ENCODE data around the gene SOAT1.

The SOAT1 gene

GRCh38 chr1:179337288-179337687 lies 43.7 kb downstream of the SOAT1 start:
- ChIA-PET POLR2A (no interaction called here), CTCF (no interaction called here)
- no peaks in the 10 kb centered on the region for H3K4me1 ChIP-seq (ENCODE audit: control insufficient read depth, insufficient read depth, low read length)
- no peak overlapping the region for H3K4me3 ChIP-seq (ENCODE audit: low read depth, low read length)
- no peak for TF ChIP-seq ZNF529 (tag by site-specific recombination; IDR thresholded peaks at IDR 0.05; ENCODE audit: insufficient replicate concordance)
- no peak for TF ChIP-seq ZNF544 (tag by site-specific recombination; IDR thresholded peaks at IDR 0.05)
- no peak for TF ChIP-seq ZNF114 (tag by site-specific recombination; IDR thresholded peaks at IDR 0.05)
- no peak for TF ChIP-seq GLI4 (tag by site-specific recombination; IDR thresholded peaks at IDR 0.05)
- TF ChIP-seq ZNF354C (tag by site-specific recombination; IDR thresholded peaks at IDR 0.05; ENCODE audit: borderline replicate concordance, low read depth), result no peak
- TF ChIP-seq ZNF514 (tag by site-specific recombination; IDR thresholded peaks at IDR 0.05), result no peak
- no peak for TF ChIP-seq ZNF654 (tag by site-specific recombination; IDR thresholded peaks at IDR 0.05; ENCODE audit: low read depth)
- TF ChIP-seq ZBTB1 (tag by site-specific recombination; IDR thresholded peaks at IDR 0.05), result no peak
- TF ChIP-seq SP7 (tag by site-specific recombination; IDR thresholded peaks at IDR 0.05), result no peak
- H3K36me3 ChIP-seq (ENCODE audit: control insufficient read depth in 2 of 2, insufficient read depth in 1 of 2, low read length in 2 of 2), result peaks cover 11 to 33% of the 10 kb centered on the region in 2 experiments
- no peaks in the 10 kb centered on the region for H3K9me3 ChIP-seq (ENCODE audit: control insufficient read depth, insufficient read depth, low read depth, low read length)
- H3K27ac ChIP-seq (ENCODE audit: extremely low read depth, low read depth, low read length), result no peak overlapping the region

GRCh38 chr1:179337942-179338560 lies 44.5 kb downstream of the SOAT1 start:
- CTCF ChIA-PET, result no interaction called here
- peaks cover 11 to 39% of the 10 kb centered on the region in 2 experiments for H3K36me3 ChIP-seq (ENCODE audit: control insufficient read depth in 2 of 2, insufficient read depth in 1 of 2, low read length in 2 of 2)
- POLR2A ChIA-PET, result no interaction called here
- H3K4me1 ChIP-seq (ENCODE audit: control insufficient read depth, insufficient read depth, low read length), result no peaks in the 10 kb centered on the region
- no peak for TF ChIP-seq ZNF23 (tag by site-specific recombination; IDR thresholded peaks at IDR 0.05; ENCODE audit: borderline replicate concordance)
- no peak for TF ChIP-seq PRDM6 (tag by site-specific recombination; IDR thresholded peaks at IDR 0.05)
- no peak for TF ChIP-seq ZNF544 (tag by site-specific recombination; IDR thresholded peaks at IDR 0.05)
- TF ChIP-seq ZNF654 (tag by site-specific recombination; IDR thresholded peaks at IDR 0.05; ENCODE audit: low read depth), result no peak
- no peak for TF ChIP-seq SETDB1 (IDR thresholded peaks at IDR 0.05; ENCODE audit: insufficient read length, low read length)
- TF ChIP-seq INSM2 (tag by site-specific recombination; IDR thresholded peaks at IDR 0.05), result no peak
- no peak for TF ChIP-seq PRDM4 (tag by site-specific recombination; IDR thresholded peaks at IDR 0.05)
- H3K27ac ChIP-seq (ENCODE audit: extremely low read depth, low read depth, low read length), result no peak overlapping the region
- H3K9me3 ChIP-seq (ENCODE audit: control insufficient read depth, insufficient read depth, low read depth, low read length), result no peaks in the 10 kb centered on the region
- H3K4me3 ChIP-seq (ENCODE audit: low read depth, low read length), result no peak overlapping the region

GRCh38 chr1:179340918-179341317 lies 47.3 kb downstream of the SOAT1 start:
- no peak overlapping the region for H3K4me3 ChIP-seq (ENCODE audit: low read depth, low read length)
- H3K4me1 ChIP-seq (ENCODE audit: control insufficient read depth, insufficient read depth, low read length), result no peaks in the 10 kb centered on the region
- CTCF ChIA-PET, result interaction anchor here (0.6 to 0.9 kb wide), 3 partner anchors 29 to 1218 kb away, joined by 3 to 4 read pairs (median 3); no protein-coding TSS in a partner anchor
- POLR2A ChIA-PET, result no interaction called here
- H3K9me3 ChIP-seq (ENCODE audit: control insufficient read depth, insufficient read depth, low read depth, low read length), result no peaks in the 10 kb centered on the region
- peaks cover 30 to 55% of the 10 kb centered on the region in 2 experiments for H3K36me3 ChIP-seq (ENCODE audit: control insufficient read depth in 2 of 2, insufficient read depth in 1 of 2, low read length in 2 of 2)
- no peak for TF ChIP-seq ZSCAN16 (tag by site-specific recombination; IDR thresholded peaks at IDR 0.05)
- no peak for TF ChIP-seq KLF16 (tag by site-specific recombination; IDR thresholded peaks at IDR 0.05)
- no peak for TF ChIP-seq OVOL3 (tag by site-specific recombination; IDR thresholded peaks at IDR 0.05)
- TF ChIP-seq ZNF521 (tag by site-specific recombination; IDR thresholded peaks at IDR 0.05), result no peak
- no peak for TF ChIP-seq YY2 (tag by site-specific recombination; IDR thresholded peaks at IDR 0.05)
- TF ChIP-seq MZF1 (tag by site-specific recombination; IDR thresholded peaks at IDR 0.05; ENCODE audit: borderline replicate concordance), result no peak
- no peak for TF ChIP-seq ZNF660 (tag by site-specific recombination; IDR thresholded peaks at IDR 0.05)
- no peak for TF ChIP-seq ZNF155 (tag by site-specific recombination; IDR thresholded peaks at IDR 0.05)
- no peak overlapping the region for H3K27ac ChIP-seq (ENCODE audit: extremely low read depth, low read depth, low read length)

Data from HEK293 (cell line).